NAMALWA (cell line): ENCODE results near the gene RNF125.

Source experiments
- DNase-seq: peaks from one replicate; pipeline ENCODE4 v3.0.0-alpha.2; 2015; ENCODE audit warnings: low spot score

Gene RNF125

DNA sequence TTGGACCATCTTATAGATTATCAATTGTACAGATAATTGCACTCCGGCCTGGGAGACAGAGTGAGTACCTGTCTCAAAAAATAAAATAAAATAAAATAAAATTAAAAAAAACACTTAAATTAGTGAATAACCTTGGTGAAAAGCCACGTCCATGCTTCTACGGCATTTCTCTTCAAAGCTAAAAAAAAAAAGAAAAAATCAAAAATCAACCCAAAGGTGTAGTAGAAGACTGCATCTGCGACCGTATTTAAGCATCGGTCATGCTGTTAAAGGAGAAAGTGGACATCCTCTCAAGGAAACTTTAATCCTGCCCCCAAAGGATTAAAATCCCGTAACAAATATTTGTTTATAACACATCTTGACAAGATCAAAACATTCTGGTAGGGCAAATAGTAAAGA is 72.7 kb downstream of the RNF125 start:
- DNase-seq, result no peak

DNA sequence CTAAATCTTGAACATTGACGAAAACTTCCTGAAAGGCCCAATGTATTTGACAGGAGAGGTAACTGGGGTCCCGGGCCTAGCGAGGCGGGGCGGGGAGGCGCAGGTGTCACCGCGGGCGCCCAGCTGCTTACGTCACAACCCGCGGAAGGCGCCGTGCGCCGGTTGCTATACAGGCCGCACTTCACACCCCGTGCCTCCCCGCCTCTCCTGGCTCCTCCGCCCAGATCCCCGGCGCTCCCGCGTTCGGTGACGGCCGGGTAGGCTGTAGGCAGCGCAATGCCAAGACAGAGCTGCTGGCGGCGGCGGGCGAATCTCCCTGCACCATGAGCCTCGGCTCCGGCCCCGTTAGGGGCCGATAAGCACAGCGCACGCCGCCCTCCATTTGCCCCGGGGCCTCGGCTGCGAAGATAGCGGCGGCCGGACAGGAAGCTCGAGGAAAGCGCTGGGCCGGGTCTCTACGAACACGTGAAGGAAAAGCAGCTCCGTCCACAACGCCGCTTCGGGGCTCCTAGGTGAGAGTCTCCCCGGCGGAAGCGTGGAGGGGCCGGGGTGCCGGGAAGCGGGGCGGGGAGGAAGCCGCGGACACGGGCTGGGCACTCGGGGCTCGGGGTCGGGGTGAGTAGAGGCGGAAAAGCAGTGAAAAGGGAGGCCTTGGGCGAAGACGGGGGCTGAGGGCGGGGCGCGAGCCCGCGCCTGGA is 73.2 kb downstream of the RNF125 start, which contains the start of gene RNF138:
Gene RNF138, plus strand, starts transcription at position 151 of the 698 bp plus-strand sequence. CDS start 903 bp downstream, outside the sequence.
- DNase-seq, result peak; percentile 91

DNA sequence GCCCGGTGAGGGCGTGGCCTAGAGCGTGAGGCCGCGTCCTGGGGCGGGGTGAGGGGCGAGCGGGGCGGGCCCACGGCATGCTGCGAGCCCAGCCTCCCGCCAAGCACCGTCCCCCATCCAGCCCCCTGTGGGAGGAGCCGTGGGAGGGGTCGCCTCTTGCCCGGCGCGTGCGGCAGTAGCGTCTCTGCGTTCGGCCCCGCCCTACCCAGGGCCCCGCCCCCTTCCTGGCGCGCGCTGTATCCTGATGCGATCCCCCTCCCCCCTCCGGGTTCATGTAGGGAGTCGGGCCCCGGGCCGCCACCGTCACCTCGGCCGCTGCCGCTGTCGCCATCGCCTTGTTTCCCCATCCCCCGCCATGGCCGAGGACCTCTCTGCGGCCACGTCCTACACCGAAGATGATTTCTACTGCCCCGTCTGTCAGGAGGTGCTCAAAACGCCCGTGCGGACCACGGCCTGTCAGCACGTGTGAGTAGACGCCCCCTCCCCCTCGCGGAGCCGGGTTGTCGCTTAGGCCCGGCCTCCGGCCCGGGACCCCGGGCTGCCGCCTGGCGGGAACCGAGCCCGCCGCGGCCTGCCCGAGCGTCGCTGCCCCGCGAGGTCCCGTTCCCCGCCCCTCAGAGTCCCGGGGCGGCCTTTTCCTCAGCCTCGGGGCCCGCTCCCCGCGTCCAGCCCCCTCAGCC is 73.9 kb downstream of the RNF125 start:
- peak; percentile 96 for DNase-seq

DNA sequence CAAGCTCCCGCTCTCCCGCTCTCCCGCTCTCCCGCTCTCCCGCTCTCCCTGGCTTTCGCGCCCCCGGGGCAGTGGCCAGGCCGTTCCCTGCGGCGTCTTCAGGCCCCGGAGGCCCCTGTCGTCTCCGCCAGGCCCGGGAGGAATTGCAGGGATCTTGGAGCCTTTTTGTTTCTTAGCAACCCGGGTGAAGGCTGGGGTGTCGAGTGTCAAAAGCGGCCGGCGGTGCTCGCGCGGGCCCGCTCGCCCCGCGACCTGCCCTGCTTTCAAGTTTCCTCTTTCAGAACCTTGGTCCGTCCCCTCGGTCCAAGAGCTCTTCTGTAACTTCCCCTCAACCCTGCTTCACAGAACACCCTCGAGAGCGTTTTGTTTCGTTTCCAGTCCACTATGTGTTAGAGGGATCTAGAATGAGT is 74.5 kb downstream of the RNF125 start:
- peak; percentile 79 for DNase-seq

DNA sequence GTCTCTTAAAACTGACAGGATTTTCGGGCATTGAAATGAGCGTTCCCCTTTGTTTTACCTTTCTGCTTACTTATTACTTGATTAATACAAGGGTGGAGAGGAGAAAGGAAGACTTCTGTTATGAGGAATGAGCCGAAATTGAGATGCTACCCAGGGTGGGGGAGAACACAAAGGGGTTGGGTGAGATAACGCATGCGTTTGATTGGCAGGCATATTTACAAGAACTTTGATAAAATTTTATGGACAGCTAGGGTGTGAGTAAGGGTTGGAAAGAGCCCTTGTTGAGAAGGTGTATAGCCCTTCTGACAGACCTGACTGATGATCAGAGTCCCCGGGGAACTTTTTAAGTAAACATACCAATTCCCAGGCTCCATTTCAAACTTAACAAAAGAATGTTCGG is 74.9 kb downstream of the RNF125 start:
- no peak for DNase-seq

DNA sequence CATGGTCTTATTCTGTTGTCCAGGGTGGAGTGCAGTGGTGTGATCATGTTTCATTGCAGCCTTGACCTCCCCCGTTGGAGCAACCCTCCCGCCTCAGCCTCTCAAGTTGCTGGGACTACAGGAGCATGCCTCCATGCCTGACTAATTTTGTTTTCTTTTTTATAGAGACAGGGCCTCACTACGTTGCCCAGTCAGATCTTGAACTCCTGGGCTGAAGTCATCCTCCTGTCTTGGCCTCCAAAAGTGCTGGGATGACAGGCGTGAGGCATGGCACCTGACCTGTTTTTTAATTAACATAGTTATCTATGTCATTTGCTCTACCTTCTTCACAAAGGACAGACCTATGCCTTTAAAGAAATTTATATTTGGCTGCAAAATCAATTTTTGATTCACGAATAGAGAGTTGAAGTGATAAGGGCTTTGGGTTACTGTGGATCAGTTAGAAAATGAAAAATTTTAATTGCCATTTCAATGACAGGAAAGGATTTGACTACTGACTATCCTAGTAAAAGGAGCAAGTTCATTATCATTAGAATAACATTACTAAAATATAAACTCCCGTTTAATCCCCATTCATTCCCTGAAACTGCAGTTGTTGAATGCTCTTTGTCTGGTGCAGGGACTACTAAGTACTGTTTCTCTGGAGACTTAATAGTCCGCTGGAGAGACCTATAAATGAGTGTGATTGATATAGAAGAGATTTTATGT is 76.7 kb downstream of the RNF125 start:
- DNase-seq, result no peak

DNA sequence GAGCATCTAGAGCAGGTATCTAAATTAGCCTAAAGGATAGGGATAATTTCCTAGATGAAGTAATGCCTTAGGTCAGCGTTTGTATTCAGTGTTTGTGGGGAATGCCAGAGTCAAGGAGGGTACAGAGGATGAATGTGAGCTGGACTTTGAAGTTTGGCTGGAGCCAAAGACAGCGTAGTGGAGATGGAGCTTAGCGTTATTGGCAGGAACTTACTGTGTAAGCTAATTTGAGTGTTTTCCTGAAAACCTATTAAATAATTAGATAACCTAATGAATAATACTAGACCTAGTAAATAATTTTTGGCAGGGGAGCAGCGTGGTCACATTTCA is 77.2 kb downstream of the RNF125 start:
- no peak for DNase-seq

DNA sequence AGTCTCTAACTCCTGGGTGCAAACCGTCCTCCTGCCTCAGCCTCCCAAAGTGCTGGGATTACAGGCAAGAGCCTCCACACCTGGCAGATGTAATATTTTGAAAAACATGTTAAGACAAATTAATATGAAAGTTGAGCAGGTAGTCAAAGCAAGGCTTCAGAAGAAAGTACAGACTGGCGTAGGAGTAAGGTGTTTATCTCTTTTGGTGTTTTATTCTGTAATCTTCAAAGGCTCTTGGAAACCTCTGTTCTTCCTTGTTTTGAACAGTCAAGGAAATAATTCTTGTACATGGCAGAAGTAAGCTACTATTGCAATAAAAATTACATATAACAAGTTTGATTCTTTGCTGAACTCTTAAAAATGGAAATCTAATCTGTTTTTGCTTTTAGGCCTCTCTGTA is 78.3 kb downstream of the RNF125 start:
- no peak for DNase-seq

DNA sequence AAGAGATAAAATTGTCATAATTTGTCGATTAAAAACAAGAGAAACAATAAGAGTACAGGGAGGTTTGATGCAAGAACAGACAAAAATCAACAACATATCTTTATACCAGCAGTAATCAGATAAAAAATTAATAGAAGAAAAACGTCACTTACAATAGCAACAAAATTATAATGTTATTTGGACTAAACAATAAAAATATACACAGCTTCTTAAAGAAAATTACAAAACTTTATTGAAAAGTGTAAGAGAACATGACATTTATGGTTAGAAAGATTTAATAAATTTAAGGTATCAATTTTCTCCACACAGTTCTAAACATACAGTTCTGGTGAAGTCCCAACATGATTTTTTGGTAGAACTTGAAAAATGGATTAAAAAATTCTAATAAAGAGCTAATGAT is 85.9 kb downstream of the RNF125 start:
- DNase-seq, result no peak

DNA sequence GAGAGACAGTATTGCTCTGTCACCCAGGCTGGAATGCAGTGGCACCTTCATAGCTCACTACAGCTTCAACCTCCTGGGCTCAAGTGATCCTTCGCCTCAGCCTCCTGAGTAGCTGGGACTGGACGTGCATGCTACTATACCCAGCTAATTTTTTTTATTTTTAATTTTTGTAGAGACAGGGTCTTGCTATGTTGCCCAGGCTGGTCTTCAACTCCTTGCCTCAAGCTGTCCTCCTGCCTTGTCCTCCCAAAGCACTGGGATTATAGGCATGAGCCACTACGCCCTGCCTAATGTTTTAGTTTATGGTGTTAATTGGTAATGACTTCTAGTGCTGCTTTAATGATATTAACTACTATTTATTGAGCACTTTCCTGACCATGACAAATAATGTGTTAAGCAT is 91.4 kb downstream of the RNF125 start:
- DNase-seq, result no peak

DNA sequence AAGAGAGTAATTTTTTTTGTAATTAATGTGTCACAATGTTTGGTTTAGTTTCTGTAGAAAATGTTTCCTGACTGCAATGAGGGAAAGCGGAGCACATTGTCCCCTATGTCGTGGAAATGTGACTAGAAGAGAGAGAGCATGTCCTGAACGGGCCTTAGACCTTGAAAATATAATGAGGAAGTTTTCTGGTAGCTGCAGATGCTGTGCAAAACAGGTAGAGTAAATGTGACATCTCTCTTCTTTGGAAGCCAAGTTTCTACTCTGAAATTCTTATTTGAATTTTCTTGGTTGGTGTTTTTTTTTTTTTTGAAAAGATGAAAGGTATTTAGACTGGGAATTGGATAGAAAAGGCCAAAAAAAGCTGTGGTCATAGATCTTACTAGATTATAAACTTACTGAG is 93.1 kb downstream of the RNF125 start:
- no peak for DNase-seq

DNA sequence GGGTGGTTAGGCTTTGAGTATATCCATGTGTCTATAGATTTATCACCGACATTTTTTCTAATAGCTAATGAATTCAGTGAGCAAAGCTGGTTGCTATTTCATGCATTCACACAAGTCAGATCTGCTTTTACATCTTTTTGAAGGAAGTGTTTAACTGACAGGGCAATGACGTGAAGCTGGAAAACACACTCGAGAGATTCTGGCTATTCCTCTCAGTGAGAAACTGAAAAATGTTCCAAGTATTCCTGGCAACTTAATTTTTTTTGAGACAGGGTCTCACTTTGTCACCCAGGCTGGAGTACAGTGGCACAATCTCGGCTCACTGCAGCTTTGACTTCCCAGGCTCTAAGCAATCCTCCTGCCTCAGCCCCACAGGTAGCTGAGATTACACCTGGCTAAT is 94.2 kb downstream of the RNF125 start:
- no peak for DNase-seq

DNA sequence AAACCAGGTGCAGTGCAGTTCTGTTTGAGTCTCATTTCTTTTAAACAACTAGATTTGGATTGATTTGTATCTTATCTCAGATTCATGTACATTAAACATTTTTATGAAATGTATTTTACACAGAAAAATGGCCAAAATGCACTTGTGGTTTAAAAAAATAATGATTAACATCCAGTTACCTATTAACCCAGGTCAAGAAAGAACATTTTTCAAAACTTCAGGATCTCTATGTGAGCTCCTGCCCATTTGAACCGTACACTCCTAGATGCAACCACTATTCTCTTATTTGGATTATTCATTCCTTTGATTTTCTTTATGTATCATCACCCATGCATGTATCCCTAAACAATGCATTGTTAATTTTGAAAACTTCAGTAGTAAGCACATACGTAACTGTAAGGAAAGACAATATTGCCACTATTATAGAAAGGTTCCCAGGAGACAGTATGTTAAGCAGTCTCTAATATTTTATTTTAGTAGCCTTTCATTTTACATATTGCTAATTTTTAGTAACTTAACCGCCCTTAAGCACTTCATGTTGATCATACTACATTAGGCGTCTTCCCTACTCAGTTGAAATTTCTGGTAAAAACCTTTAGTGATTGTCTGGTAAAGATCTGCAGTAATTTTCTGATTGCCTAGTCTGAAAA is 95.8 kb downstream of the RNF125 start:
- DNase-seq, result no peak

DNA sequence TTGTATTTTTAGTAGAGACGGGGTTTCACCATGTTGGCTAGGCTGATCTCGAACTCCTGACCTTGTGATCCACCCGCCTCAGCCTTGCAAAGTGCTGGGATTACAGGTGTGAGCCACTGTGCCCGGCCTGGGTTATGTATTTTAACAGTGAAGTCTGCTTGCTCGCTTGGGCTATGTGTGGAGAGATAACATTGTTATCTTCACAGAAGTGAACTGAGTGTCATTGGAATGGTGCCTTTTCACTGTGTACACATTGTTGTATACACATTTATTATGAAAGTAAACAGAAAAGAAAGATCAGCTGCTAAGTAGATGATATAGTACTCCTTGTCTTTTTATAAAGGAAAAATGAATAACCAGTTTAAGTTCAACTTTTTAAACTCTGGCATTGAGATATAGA is 103.4 kb downstream of the RNF125 start:
- no peak for DNase-seq
